ENCODE results near the gene ATG4A. TPM values are rescaled to one million over a fixed set of nuclear protein-coding genes. Genes with fewer than 3 reads are reported as not detected.

ATG4A gene
- total RNA-seq, 1 donor = 12.7 TPM

DNA sequence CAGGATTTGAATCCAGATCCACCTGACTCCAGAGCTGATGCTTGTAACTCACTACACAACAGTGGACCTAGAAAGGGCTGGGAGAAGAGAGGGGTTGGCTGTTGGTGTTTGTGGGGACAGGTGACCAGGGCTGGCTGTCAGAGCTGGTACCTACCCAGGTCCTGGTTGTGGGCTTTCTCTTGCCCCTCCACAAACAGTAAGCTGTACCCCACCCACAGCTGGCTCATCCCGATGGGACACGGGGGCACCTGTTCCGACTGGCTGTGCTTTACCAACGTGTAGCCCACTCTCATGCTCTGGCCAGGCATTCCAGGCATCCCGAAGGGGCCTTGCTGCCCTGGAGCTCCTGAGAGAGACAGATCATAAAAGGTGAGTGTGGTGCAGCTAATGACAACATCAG is 68.7 kb downstream of the ATG4A start:
- no peak for DNase-seq (ENCODE audit: low read depth)
- TF ChIP-seq, protein P1, sequence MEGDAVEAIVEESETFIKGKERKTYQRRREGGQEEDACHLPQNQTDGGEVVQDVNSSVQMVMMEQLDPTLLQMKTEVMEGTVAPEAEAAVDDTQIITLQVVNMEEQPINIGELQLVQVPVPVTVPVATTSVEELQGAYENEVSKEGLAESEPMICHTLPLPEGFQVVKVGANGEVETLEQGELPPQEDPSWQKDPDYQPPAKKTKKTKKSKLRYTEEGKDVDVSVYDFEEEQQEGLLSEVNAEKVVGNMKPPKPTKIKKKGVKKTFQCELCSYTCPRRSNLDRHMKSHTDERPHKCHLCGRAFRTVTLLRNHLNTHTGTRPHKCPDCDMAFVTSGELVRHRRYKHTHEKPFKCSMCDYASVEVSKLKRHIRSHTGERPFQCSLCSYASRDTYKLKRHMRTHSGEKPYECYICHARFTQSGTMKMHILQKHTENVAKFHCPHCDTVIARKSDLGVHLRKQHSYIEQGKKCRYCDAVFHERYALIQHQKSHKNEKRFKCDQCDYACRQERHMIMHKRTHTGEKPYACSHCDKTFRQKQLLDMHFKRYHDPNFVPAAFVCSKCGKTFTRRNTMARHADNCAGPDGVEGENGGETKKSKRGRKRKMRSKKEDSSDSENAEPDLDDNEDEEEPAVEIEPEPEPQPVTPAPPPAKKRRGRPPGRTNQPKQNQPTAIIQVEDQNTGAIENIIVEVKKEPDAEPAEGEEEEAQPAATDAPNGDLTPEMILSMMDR (IDR thresholded peaks at IDR 0.05; ENCODE audit: insufficient read depth, low read length) = no peak
- H3K4me3 ChIP-seq (ENCODE audit: low read depth, low read length) = no peak overlapping the region

DNA sequence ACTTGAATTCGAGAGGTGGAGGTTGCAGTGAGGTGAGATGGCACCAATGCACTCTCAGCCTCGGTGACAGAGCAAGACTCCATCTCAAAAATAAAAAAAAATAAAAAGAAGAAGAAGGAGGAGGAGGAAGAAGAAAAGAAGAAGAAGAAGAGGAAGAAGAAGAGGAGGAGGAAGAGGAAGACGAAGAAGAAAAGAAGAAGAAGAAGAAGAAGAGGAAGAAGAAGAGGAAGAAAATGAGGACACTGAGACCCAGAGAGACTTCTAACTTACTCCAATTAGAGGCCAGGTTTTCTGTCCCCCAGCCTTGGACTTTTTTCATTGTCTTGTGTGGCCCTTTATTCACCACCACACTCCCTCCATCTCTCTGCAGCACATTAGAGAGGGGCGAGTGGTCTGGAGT is 70.7 kb downstream of the ATG4A start:
- TF ChIP-seq, protein P1 (IDR thresholded peaks at IDR 0.05; ENCODE audit: insufficient read depth, low read length) = no peak
- no peak overlapping the region for H3K4me3 ChIP-seq (ENCODE audit: low read depth, low read length)
- no peak for DNase-seq (ENCODE audit: low read depth)

DNA sequence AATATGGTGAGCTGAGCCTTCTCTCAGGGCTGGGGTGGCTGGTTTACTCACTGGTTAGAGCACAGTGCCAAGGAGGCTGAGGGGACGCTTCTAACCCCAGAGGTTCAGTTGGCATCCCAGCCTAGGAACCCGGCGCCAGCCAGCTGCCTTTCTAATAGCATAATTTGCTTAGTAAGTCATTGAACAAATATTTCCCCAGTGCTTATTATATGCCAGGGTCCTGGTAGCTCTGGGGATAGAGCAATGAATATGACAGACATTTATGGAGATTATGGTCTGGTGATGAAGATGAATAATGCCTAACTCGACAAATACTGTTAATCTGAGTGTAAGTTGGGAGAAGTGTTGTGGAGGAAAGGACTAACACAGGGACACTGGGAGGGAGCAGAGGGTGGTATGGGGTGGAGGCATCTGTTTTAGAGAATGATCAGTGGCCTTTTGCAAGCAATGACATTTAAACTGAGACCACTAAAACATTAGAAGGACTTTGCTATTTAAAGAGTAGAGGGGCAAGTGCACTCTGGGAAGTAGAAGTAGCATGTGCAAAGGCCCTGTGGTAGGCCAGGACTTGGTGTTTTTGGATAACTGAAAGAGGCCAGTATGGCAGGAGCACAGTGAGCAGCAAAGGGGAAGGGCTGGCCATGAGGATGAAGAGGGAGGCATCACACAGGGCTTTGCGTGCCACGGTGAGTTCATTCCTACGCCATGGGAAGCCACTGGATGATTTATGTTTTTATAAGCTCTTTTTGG is 71.9 kb downstream of the ATG4A start:
- no peak overlapping the region for H3K4me3 ChIP-seq (ENCODE audit: low read depth, low read length)
- no peak for DNase-seq (ENCODE audit: low read depth)
- TF ChIP-seq, protein P1 (IDR thresholded peaks at IDR 0.05; ENCODE audit: insufficient read depth, low read length) = no peak

DNA sequence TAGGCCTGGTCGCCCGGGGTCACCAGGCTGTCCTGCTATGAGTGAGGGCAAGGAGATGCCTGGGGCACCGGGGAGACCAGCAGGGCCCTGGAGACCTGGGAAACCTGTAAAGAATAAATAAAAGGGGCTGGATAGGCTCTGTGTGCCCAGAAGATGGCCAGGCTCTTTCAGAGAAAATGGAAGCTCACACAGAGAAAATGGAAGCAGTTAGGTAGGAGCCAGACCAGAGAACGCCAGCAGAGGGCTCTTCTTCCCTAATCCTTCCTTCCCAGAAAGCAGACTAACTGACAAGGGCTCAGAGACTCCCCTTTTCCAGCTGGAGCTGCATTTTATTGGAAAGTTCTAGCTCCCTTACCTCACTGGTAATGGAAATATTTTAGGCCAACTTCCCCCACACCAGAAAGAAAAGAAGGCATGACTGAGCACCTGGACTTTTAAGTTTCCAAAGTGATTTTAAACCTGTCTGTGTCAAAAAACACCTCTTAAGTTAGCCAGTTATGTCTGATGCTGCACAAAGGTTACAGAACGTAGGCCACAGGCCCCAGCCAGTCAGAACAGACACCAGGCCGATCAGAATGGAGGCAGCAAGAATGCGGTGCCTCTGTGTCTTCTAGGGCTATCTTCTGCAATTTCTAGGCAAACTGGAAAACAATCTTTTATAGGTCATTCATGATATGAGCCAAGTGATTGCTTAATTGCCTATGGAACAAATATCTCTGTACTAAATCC is 74.0 kb downstream of the ATG4A start:
- no peak overlapping the region for H3K4me3 ChIP-seq (ENCODE audit: low read depth, low read length)
- peak; percentile 64 for DNase-seq (ENCODE audit: low read depth)
- TF ChIP-seq, protein P1 (IDR thresholded peaks at IDR 0.05; ENCODE audit: insufficient read depth, low read length) = peak; percentile 64

DNA sequence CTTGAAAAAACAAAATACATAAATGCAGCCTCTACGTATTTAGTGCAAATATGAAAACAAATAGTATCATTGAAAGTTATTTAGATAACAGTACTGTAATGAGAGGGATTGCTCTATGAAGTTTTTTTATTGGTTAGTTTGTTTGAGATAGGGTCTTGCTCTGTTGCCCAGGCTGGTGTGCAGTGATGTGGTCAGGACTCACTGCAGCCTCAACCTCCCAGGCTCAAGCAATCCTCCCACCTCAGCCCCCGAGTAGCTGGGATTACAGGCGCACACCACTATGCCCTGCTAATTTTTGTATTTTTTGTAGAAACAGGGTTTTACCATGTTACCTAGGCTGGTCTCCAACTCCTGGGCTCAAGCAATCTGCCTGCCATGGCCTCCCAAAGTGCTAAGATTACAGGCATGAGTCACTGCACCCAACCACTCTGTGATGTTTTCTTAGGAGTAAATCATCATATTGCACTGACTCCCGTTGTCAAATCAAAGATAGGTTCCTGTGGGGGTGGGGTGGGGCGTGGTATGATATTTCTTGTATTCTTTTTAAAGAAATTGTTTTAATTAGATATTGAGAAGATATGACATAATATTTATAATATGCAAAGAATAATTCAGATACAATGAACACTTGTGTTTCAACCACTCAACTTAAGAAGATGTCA is 75.8 kb downstream of the ATG4A start:
- DNase-seq (ENCODE audit: low read depth) = peak; percentile 66
- H3K4me3 ChIP-seq (ENCODE audit: low read depth, low read length) = no peak overlapping the region
- TF ChIP-seq, protein P1 (IDR thresholded peaks at IDR 0.05; ENCODE audit: insufficient read depth, low read length) = no peak

DNA sequence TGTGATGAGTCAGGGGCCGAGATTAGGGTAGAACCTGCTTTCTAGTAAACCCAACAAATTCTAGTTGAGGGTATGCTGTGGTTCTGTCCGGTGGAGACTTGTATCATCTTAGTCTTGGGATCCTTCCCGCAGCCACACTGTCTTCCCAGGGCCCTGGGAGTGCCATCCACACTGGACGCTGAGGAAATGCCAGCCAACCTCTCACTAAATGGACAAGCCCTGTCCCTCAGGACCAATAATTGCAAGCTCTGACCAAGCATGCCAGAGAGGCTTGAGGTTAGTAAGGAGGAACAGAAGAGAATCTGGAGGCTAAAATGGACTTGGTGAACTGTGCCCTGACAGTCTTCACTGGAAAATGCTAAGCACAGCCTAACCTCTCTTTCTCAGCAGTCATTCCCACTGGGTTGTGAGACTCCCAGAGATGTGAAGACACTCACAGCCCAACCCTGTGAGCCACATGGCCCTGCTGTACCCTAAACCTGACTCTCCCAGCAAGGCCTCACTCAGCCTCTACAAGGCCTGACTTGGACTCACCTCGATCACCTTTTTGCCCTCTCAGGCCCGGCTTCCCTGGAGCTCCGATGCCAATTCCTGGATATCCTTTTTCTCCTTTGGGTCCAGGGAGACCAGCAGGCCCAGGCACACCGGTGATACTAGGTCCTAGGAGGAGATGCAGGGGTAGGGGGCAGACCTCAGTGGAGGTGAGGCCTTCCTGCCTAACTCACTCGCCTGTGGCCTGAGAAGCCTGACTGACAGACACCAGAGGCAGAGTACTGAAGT is 77.6 kb downstream of the ATG4A start:
- TF ChIP-seq, protein P1 (IDR thresholded peaks at IDR 0.05; ENCODE audit: insufficient read depth, low read length) = no peak
- H3K4me3 ChIP-seq (ENCODE audit: low read depth, low read length) = no peak overlapping the region
- DNase-seq (ENCODE audit: low read depth) = no peak
